HFFc6 (cell line): ENCODE results near the gene SH2D2A. TPM values are rescaled to one million over a fixed set of nuclear protein-coding genes. Genes with fewer than 3 reads are reported as not detected.
A peak's percentile ranks its signal among the peaks of the same experiment; 100 is the strongest.

Experiments
- DNase-seq: peaks from one replicate; pipeline ENCODE4 v3.0.0-alpha.2; 2018
- H3K27ac Mint-ChIP-seq: 2 replicates; pipeline ENCODE4 v1.8.0; 2020; ENCODE audit warnings: mild to moderate bottlenecking, mixed read lengths
- H3K27me3 Mint-ChIP-seq: 2 replicates; pipeline ENCODE4 v1.8.0; 2021; ENCODE audit warnings: mild to moderate bottlenecking, moderate library complexity, mixed read lengths; ENCODE audit not compliant: insufficient read depth
- H3K36me3 Mint-ChIP-seq: 2 replicates; pipeline ENCODE4 v1.8.0; 2021; ENCODE audit warnings: low read depth, mixed read lengths
- H3K4me1 Mint-ChIP-seq: 2 replicates; pipeline ENCODE4 v1.8.0; 2020; ENCODE audit warnings: low read depth, mixed read lengths
- H3K4me3 Mint-ChIP-seq: 2 replicates; pipeline ENCODE4 v1.8.0; 2020; ENCODE audit warnings: mild to moderate bottlenecking, moderate library complexity, mixed read lengths
- H3K9me3 Mint-ChIP-seq: 2 replicates; pipeline ENCODE4 v1.8.0; 2020; ENCODE audit warnings: mild to moderate bottlenecking, mixed read lengths
- CTCF ChIP-seq: fragments of 200-600 bp; sonication (generic); IDR thresholded peaks from 2 replicates; pipeline ENCODE4 v1.5.0; 2021; ENCODE audit warnings: antibody characterized with exemption, mild to moderate bottlenecking
- total RNA-seq, 6 experiments: library from RNA; stranded (reverse); fragmentation: NEBNext Ultra II Directional; extraction: Animal tissue kit (Norgen Biotek cat#: 25700); gene quantifications; 2 replicates in 1 of 6; 3 replicates in 5 of 6; pipeline ENCODE4 v1.2.3, GENCODE V29; 2021

The SH2D2A gene
- total RNA-seq, 6 experiments from 2014 or later: 0.09 to 0.17 TPM; not detected in 4

DNA sequence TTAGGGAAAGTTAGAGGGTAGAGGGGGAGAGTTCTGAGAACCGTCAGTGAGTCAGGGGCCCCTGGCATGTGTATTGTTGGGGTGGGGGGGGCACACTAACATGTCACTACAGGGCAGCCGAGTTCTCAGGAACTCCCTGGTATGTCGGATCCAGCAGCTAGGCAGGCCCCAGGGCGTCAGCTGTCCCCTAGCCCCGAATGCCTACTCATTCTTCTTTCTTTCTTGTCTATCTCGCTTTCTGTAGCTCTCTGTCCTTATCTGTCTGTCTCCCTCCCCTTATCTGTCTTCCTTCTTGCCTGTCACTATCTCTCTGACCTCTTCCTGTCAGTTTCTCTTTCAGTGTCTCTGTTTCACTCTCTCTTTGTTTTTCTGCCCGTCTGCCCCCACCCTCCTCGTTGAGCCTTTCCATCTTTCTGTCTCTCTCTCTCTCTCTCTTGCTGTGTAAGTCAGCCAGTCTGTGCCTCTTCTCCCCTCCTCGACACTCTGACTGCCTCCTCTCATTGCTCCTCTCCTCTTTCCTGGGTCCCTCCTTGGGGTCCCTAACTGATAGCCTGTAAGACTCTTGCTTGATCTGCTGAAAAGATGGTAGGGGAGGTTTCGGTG is 46.5 kb upstream of the SH2D2A start:
- peaks cover 12% of the 10 kb centered on the region for H3K4me1 Mint-ChIP-seq
- no peak overlapping the region for H3K27ac Mint-ChIP-seq
- H3K9me3 Mint-ChIP-seq: no peaks in the 10 kb centered on the region
- H3K36me3 Mint-ChIP-seq: no peaks in the 10 kb centered on the region
- TF ChIP-seq CTCF: no peak
- peaks cover 30% of the 10 kb centered on the region for H3K27me3 Mint-ChIP-seq
- no peak for DNase-seq
- H3K4me3 Mint-ChIP-seq: no peak overlapping the region

GRCh38 chr1:156862584-156862983 is 45.9 kb upstream of the SH2D2A start:
- H3K4me1 Mint-ChIP-seq: peaks cover 12% of the 10 kb centered on the region
- no peak overlapping the region for H3K27ac Mint-ChIP-seq
- H3K36me3 Mint-ChIP-seq: no peaks in the 10 kb centered on the region
- no peak overlapping the region for H3K4me3 Mint-ChIP-seq
- H3K27me3 Mint-ChIP-seq: peaks cover 35% of the 10 kb centered on the region
- H3K9me3 Mint-ChIP-seq: no peaks in the 10 kb centered on the region
- no peak for TF ChIP-seq CTCF
- no peak for DNase-seq

DNA sequence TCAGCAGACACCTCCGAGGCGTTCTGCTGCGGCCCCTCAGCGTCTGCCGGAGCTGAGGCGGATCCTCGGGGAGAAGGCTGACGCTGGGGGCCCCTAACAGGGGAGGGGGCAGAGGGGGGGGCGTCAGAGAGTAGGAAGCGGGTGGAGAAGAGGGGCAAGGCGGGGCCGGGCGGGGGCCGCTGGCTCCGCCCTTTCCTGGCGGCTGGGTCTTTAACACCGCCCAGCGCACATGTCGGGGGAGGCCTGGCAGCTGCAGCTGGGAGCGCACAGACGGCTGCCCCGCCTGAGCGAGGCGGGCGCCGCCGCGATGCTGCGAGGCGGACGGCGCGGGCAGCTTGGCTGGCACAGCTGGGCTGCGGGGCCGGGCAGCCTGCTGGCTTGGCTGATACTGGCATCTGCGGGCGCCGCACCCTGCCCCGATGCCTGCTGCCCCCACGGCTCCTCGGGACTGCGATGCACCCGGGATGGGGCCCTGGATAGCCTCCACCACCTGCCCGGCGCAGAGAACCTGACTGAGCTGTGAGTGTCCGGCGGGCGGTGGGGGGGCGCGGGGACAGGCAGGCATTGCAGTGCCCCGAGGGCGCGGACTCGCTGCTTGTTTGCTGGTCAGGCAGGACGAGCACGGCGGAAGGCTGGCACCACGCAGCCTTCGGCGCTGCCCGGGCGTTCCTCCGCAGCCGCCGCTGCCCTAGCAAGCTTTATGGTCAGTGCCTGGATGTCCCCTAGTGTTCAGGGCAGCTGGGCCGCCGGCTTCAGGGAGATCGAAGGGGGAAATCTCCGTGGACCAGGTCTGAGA is 44.2 kb upstream of the SH2D2A start, which contains the start of gene NTRK1:
TSS of gene NTRK1 (plus strand) at position 238 of the 796 bp plus-strand sequence. CDS start at position 308, 70 bp downstream.
- Mint-ChIP-seq H3K36me3 (no peaks in the 10 kb centered on the region), H3K27me3 (peaks cover 45% of the 10 kb centered on the region), H3K4me1 (peaks cover 12% of the 10 kb centered on the region), H3K4me3 (peak within 1 kb of the TSS; percentile 69), H3K9me3 (no peaks in the 10 kb centered on the region), H3K27ac (no peak within 1 kb of the TSS)
- TF ChIP-seq CTCF: no peak
- no peak for DNase-seq

DNA sequence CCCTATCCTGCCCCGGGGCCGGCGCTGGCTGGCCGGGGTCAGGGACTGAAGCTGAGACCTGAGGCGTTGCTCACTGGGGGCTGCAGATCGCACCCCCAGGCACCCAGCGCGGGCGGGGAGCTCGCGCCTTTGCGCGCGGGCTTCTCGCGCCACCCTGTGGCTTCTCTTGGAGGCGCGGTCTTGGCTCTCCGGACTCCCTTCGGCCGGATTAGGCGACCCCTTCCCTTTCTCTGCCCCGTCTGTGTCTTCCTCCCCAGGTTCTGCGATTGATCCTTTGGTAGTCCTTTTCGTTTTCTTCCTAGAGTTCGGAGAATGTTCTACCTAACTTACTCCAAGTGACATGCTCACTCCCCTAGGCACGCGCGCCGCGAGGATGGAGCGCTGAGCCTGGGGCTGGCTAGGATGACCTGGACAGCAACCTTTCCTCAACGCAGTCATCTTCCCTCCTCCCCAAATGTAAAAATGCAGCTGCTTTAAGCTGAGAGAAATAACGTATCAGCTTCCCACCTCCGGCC is 43.5 kb upstream of the SH2D2A start:
- Mint-ChIP-seq H3K4me1 (peaks cover 12% of the 10 kb centered on the region), H3K9me3 (no peaks in the 10 kb centered on the region), H3K27me3 (peaks cover 45% of the 10 kb centered on the region), H3K4me3 (peak overlapping the region; percentile 69), H3K36me3 (no peaks in the 10 kb centered on the region), H3K27ac (no peak overlapping the region)
- DNase-seq: no peak
- peak; percentile 89 for TF ChIP-seq CTCF

DNA sequence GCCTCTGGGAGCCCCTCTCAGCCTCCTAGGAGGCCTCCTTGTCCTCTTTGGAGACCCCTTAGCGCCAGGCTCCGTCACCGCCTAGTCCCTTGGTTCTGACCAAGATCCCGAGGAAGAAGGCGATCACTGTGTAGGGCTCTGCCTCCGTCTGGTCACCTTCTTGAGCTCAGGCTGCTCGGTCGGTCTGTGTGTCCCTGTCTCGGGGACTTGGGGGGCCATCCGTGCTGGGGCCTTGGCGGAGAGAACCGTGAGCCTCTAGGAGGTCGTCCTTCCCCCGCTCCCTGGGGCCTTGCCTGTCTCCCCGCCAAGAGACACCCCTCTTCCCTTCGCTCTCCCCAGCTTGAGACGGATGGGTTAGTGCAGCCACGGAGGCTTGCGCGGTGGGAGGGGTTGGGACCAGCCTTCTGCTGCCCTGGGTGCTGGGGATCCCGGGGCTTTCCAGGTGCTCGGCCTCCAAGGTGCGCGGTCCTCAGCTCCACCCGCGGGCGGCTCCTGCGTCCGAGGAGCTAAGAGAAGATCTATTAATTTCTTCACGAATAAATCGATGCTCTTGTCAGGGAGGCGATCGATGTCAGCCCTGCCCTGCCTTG is 43.0 kb upstream of the SH2D2A start:
- no peak for DNase-seq
- Mint-ChIP-seq H3K4me1 (peaks cover 12% of the 10 kb centered on the region), H3K27ac (no peak overlapping the region), H3K36me3 (no peaks in the 10 kb centered on the region), H3K9me3 (no peaks in the 10 kb centered on the region), H3K4me3 (peak overlapping the region; percentile 69), H3K27me3 (peaks cover 49% of the 10 kb centered on the region)
- TF ChIP-seq CTCF: no peak
